Chondrocyte (in vitro differentiated cells): ENCODE data around the gene KREMEN2. TPM values are rescaled to one million over a fixed set of nuclear protein-coding genes. Genes with fewer than 3 reads are reported as not detected.

Experiments used
- DNase-seq: peaks from one replicate; pipeline ENCODE4 v3.0.0; 2021; ENCODE audit warnings: mixed read lengths, low spot score
- H3K27ac Mint-ChIP-seq: one replicate; pipeline ENCODE4 v1.8.0; 2021; ENCODE audit warnings: mild to moderate bottlenecking, moderate library complexity, mixed read lengths; ENCODE audit not compliant: unreplicated experiment
- H3K27me3 Mint-ChIP-seq: 2 replicates; pipeline ENCODE4 v1.8.0; 2021; ENCODE audit warnings: low read depth, mixed read lengths
- H3K36me3 Mint-ChIP-seq: 2 replicates; pipeline ENCODE4 v1.8.0; 2021; ENCODE audit warnings: low read depth, mixed read lengths
- H3K4me1 Mint-ChIP-seq: 2 replicates; pipeline ENCODE4 v1.8.0; 2021; ENCODE audit warnings: low read depth, mild to moderate bottlenecking, mixed read lengths
- H3K4me3 Mint-ChIP-seq: one replicate; pipeline ENCODE4 v1.8.0; 2021; ENCODE audit warnings: mild to moderate bottlenecking, moderate library complexity, mixed read lengths; ENCODE audit not compliant: unreplicated experiment
- H3K9me3 Mint-ChIP-seq: 2 replicates; pipeline ENCODE4 v1.8.0; 2021; ENCODE audit warnings: low read depth, mixed read lengths
- CTCF ChIP-seq: fragments of 200-600 bp; sonication (generic); IDR thresholded peaks from 2 replicates; pipeline ENCODE4 v1.5.0; 2021; ENCODE audit warnings: antibody characterized with exemption, mild to moderate bottlenecking, moderate library complexity
- long read RNA-seq: library from polyadenylated mRNA; stranded (forward); transcript quantifications from one replicate; pipeline ENCODE4 v2.0.0, GENCODE V29; 2021
- total RNA-seq: library from RNA; stranded (reverse); gene quantifications from 3 replicates; pipeline ENCODE4 v1.2.1, GENCODE V29; 2021

Gene KREMEN2
- total RNA-seq, result not detected in 3 replicates
- long read RNA-seq, result 0 reads

- Mint-ChIP-seq H3K4me3 (peak within 1 kb of the TSS; percentile 60), H3K27ac (no peak within 1 kb of the TSS), H3K27me3 (peaks cover 20% of the 10 kb centered on the region), H3K36me3 (no peaks in the 10 kb centered on the region), H3K4me1 (peaks cover 15% of the 10 kb centered on the region), H3K9me3 (no peaks in the 10 kb centered on the region)
- TF ChIP-seq CTCF, result peak; percentile 17
- peak; percentile 81 for DNase-seq
Observed at GRCh38 chr16:2963723-2964474, at the start of gene KREMEN2. Gene KREMEN2 (plus strand): TSS chr16:2964275. CDS start chr16:2964521, 246 bp downstream.

GRCh38 chr16:2915196-2915929 lies 48.7 kb upstream of the KREMEN2 start:
- H3K4me3 Mint-ChIP-seq, result no peak overlapping the region

GRCh38 chr16:2919511-2920255 lies 44.4 kb upstream of the KREMEN2 start:
- Mint-ChIP-seq H3K9me3 (no peaks in the 10 kb centered on the region), H3K4me3 (no peak overlapping the region), H3K36me3 (peaks cover 14% of the 10 kb centered on the region), H3K27ac (peak overlapping the region; percentile 83), H3K4me1 (peaks cover 17% of the 10 kb centered on the region), H3K27me3 (no peaks in the 10 kb centered on the region)
- no peak for DNase-seq
- TF ChIP-seq CTCF, result peak; percentile 96

More at GRCh38 chr16:2915196-2915929, 48.7 kb upstream of the KREMEN2 start:
- Mint-ChIP-seq H3K9me3 (no peaks in the 10 kb centered on the region), H3K27me3 (no peaks in the 10 kb centered on the region), H3K27ac (peak overlapping the region; percentile 63), H3K36me3 (peaks cover 7% of the 10 kb centered on the region), H3K4me1 (peaks cover 44% of the 10 kb centered on the region)
- TF ChIP-seq CTCF, result no peak
- no peak for DNase-seq

- H3K27me3 Mint-ChIP-seq, result no peaks in the 10 kb centered on the region
- no peak for TF ChIP-seq CTCF
- DNase-seq, result no peak
- peaks cover 10% of the 10 kb centered on the region for H3K4me1 Mint-ChIP-seq
- peaks cover 14% of the 10 kb centered on the region for H3K36me3 Mint-ChIP-seq
- no peak overlapping the region for H3K27ac Mint-ChIP-seq
- H3K4me3 Mint-ChIP-seq, result no peak overlapping the region
- H3K9me3 Mint-ChIP-seq, result no peaks in the 10 kb centered on the region
Observed at GRCh38 chr16:2923481-2923880, 40.6 kb upstream of the KREMEN2 start.
